IMR-90 (cell line): ENCODE measurements around the gene UBN1.

Experiments
- BHLHE40 ChIP-seq: fragments of 150-350 bp; IDR thresholded peaks from 2 replicates; pipeline ENCODE4 v1.6.1; 2016; ENCODE audit warnings: mild to moderate bottlenecking, low read depth, low read length
- CEBPB ChIP-seq: IDR thresholded peaks from 2 replicates; pipeline ENCODE4 v1.6.1; 2012; ENCODE audit warnings: low read depth, low read length, improper control_type of control experiment
- FOS ChIP-seq: fragments of 150-350 bp; IDR thresholded peaks from 2 replicates; pipeline ENCODE4 v1.6.1; 2016; ENCODE audit warnings: low read depth, low read length
- MAFK ChIP-seq: IDR thresholded peaks from 2 replicates; pipeline ENCODE4 v1.6.1; 2012; ENCODE audit warnings: low read depth, low read length, improper control_type of control experiment
- MAZ ChIP-seq: IDR thresholded peaks from 2 replicates; pipeline ENCODE4 v1.6.1; 2012; ENCODE audit warnings: low read depth, mild to moderate bottlenecking, low read length, improper control_type of control experiment, moderate library complexity, borderline replicate concordance
- MXI1 ChIP-seq: IDR thresholded peaks from 2 replicates; pipeline ENCODE4 v1.6.1; 2012; ENCODE audit warnings: low read depth, mild to moderate bottlenecking, low read length, moderate library complexity, borderline replicate concordance
- POLR2A ChIP-seq: IDR thresholded peaks from 2 replicates; pipeline ENCODE4 v1.6.1; 2012; ENCODE audit warnings: mild to moderate bottlenecking, low read depth, low read length
- RFX5 ChIP-seq: IDR thresholded peaks from 2 replicates; pipeline ENCODE4 v1.8.0; 2012; ENCODE audit warnings: low read depth, mild to moderate bottlenecking, low read length, moderate library complexity
- SMC3 ChIP-seq: fragments of 150-350 bp; IDR thresholded peaks from 2 replicates; pipeline ENCODE4 v1.6.1; 2016; ENCODE audit warnings: low read depth, mild to moderate bottlenecking, antibody characterized with exemption, low read length, moderate library complexity
- TF ChIP-seq, protein P1 (sequence below): conservative IDR thresholded peaks from 2 replicates; pipeline ENCODE4 v1.5.1; 2012; ENCODE audit warnings: mild to moderate bottlenecking, low read depth, low read length, improper control_type of control experiment

DNA sequence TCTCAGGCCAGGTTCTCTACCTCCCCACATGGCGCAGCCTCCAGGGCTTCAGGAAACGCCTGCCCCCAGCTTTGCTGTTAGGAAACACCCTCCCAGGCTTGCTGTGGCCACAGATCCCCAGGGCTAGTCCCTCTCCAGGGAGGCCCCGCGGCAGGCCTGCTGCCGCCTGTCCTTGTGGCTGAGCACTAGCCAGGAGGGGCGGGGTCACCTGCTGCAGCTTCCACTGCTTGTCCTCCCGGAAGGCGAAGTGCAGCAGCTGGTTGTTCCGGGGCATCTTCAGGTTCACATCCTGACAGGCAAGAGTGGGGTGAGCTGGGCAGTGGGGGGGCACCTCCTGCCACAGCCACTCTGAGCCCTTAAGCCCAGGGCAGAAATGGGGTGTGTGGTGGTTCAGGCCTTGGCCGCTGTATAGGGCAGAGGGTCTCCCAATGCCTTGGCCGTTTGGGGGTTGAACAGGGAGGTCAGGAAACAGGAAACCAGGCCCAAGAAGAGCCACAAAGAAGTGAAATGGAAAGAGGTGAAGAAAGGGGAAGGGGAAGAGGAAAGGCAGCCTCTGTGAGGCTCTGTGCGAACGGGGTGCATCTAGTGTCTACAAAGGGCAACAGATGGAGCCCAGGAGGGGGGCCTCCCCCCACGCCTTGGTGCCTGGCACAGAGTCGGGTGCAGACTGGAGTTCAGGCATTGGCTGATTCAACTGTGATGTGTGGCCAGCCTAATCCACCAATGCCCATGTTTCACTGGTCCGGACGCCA lies 46.8 kb upstream of the UBN1 start:
- TF ChIP-seq SMC3: no peak
- TF ChIP-seq, protein P1, sequence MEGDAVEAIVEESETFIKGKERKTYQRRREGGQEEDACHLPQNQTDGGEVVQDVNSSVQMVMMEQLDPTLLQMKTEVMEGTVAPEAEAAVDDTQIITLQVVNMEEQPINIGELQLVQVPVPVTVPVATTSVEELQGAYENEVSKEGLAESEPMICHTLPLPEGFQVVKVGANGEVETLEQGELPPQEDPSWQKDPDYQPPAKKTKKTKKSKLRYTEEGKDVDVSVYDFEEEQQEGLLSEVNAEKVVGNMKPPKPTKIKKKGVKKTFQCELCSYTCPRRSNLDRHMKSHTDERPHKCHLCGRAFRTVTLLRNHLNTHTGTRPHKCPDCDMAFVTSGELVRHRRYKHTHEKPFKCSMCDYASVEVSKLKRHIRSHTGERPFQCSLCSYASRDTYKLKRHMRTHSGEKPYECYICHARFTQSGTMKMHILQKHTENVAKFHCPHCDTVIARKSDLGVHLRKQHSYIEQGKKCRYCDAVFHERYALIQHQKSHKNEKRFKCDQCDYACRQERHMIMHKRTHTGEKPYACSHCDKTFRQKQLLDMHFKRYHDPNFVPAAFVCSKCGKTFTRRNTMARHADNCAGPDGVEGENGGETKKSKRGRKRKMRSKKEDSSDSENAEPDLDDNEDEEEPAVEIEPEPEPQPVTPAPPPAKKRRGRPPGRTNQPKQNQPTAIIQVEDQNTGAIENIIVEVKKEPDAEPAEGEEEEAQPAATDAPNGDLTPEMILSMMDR: no peak
- TF ChIP-seq MXI1: no peak
- no peak for TF ChIP-seq POLR2A
- no peak for TF ChIP-seq MAZ
- TF ChIP-seq FOS: no peak
- TF ChIP-seq CEBPB: no peak
- TF ChIP-seq MAFK: no peak
- TF ChIP-seq RFX5: no peak
- no peak for TF ChIP-seq BHLHE40
